ENCODE measurements around the gene TNFRSF1B.

- TF ChIP-seq CTCF (IDR thresholded peaks at IDR 0.05) (no peak), POLR2A (IDR thresholded peaks at IDR 0.05) (no peak)
Observed at GRCh38 chr1:12182410-12182984, 15.7 kb downstream of the TNFRSF1B start.
